DMS114 treated with DMSO at 0.1 percent for 48 hours (cell line): Measurements from ENCODE around the gene PSMG2.
A peak's percentile ranks its signal among the peaks of the same experiment; 100 is the strongest.

ENCODE experiments used
- DNase-seq: peaks from one replicate; lab custom pipeline; 2025; ENCODE audit not compliant: unreplicated experiment; lab: John Stamatoyannopoulos, UW

PSMG2 gene

DNA sequence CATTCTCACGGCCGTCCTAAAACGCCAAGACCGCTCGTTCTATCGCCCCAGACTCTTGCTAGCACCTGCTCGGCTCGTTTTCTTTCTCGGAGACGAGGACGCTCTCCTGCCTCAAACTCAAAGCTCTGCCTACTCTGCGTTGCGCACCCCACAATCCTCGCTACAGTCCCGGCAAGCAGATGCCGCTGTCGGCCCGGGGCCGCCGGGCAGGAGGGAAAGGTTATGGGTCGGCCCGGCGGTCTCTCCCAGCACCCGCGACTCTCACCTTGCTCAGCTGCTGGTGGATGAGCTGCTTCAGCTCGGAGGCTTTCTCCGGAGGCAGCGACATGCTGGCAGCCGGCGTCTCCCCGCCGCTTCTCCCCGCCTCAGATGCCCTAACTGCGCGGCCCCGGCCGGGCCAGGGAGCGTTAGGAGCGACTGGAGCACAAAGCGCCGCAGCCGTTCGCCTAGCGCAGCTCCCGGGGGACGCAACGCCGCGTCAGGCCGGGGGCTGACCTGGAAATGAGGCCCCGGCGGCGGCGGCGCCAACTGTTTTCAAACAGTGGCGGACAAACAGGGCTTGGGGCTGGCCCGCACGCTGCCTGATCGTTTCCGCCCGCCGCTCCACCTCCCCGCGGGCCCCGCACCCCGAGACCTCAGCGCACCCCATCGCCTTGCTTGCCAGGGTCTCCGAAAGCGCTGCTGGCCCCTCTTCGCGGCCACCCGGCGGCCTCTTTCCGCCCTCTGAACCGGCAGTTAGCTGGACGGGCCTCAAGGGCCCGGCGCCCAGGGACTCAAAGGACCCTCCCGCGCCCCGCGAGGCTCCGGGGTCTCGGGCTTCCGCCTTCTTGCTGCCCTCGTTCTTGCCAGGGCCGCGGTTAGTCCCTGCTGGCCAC, at the start of gene PSMG2, which contains the start of gene CEP76:
Gene PSMG2 (plus strand): TSS at position 822 of the 875 bp plus-strand sequence. CDS start 66 bp downstream, outside the sequence.
Gene CEP76 (minus strand): TSS at position 503 of the 875 bp plus-strand sequence. CDS start 175 bp downstream, at position 328.
- peak; percentile 54 for DNase-seq

- DNase-seq = no peak
These were observed 47.9 kb upstream of the PSMG2 start for GRCh38 chr18:12654971-12655370.

DNA sequence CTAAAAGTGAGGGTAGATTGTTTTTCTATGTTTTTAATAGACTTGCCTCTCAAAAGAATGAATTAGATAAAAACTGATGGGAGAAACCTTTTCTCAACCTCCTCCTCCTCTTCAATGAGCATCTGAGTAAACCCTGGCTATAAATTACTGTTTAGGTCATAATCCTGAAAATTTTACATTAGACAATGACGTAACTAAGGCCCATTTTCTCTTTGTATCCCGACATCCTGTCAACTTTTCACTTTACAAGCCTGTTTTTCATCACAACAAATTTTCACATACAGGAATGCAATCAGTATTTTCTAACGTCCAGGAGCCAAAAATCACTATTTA, 46.3 kb upstream of the PSMG2 start:
- DNase-seq = no peak

GRCh38 chr18:12656938-12657683, 45.7 kb upstream of the PSMG2 start:
- no peak for DNase-seq

- peak; percentile 39 for DNase-seq
These were observed 45.0 kb upstream of the PSMG2 start, which contains the start of gene SPIRE1 for GRCh38 chr18:12657684-12658425. SPIRE1 (minus strand) TSS chr18:12658107; CDS start chr18:12657866, 241 bp downstream.

GRCh38 chr18:12658426-12659138, 44.3 kb upstream of the PSMG2 start:
- DNase-seq = peak; percentile 28

DNA sequence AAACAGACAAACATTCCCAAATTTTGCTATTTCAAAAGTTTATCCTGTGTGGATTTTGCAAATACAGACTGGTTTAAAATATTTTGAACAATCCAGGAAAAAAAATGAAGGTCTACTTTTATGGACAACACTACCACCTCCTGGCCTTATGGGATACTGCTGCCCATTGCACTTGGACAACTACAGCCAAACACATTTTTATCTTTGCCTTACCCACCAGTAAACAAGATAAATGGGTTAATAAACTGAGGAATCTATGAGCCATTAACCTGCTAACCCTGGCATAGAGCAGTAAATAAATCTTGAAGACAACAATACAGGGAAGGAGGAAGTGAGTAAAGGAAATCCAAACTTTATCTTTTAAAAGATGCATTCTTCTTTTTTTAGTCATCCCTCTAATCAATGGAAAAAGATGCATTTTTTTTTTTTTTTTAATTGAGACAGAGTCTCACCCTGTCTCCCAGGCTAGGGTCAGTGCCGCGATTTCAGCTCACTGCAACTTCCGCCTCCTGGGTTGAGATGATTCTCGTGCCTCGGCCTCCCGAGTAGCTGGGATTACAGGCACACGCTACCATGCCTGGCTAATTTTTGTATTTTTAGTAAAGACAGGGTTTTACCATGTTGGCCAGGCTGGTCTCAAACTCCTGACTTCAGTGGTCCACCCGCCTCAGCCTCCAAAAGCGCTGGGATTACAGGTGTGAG, 42.8 kb upstream of the PSMG2 start:
- peak; percentile 65 for DNase-seq

- DNase-seq = no peak
These were observed 34.8 kb upstream of the PSMG2 start for GRCh38 chr18:12668041-12668440.

GRCh38 chr18:12679183-12679786, 23.6 kb upstream of the PSMG2 start:
- DNase-seq = no peak

DNA sequence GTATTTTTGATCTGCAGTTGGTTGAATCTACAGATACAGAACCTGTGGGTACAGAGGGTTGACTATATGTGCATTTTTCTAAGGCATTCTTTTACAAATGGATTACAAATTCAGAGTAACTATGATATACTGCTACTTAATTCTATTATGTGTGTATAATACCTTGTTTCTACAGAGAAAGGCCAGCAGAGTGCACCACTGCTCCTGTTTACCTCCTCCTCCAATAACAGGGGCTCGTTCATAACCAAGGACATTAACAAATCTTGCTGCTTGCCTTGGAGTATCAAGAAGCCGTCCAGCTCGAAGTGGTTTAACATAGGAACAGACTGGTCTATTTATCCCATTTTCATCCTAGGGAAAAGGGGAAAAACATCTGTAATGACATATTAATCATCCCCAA, 16.7 kb upstream of the PSMG2 start:
- peak; percentile 12 for DNase-seq

DNA sequence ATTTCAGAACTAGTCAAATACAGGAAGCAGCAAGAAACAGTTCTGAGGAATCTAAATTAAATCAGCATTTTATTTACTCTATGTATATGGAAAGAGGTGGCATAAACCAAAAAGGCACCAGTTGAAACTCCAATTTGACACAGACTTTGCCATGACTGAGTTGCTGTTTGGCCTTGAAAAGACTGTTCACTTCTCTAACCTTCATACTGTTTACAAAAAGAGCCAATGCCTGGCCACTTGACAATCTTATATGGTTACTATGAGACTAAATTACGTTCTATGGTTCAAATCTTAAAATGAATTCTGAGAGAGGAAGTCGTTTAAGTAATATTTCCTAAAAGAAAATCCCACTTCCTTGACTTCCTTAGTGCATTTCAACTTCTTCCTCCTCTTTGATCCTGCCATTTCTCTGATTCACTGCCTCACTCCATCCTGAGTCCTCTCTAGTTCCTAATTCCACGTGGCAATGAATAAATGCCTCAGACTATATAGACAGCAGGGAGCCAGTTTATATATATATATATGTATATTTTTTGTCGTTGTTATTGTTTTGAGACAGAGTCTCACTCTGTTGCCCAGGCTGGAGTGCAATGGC, 13.5 kb upstream of the PSMG2 start:
- no peak for DNase-seq

- DNase-seq = no peak
These were observed 10.6 kb upstream of the PSMG2 start for GRCh38 chr18:12692206-12692605.

GRCh38 chr18:12694032-12694431, 8.8 kb upstream of the PSMG2 start:
- no peak for DNase-seq

DNA sequence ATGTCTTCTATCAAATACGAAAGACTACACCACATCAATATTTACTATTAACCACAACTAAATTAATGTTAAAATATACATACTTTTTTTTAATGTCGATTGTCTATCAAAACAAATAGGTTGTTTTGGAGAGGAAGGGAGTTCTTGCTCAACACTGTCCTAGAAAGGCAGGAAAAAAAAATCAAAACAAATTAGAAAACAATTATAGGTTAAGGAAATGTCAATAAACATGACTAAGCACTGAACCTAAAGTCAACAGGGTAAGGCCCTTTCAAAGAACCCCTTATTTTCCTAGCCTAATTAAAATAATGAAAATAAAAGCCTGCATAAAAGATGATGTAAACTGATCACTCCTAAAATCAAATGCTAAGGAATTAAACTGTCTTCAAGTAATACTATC, 3.1 kb upstream of the PSMG2 start:
- DNase-seq = no peak

DNA sequence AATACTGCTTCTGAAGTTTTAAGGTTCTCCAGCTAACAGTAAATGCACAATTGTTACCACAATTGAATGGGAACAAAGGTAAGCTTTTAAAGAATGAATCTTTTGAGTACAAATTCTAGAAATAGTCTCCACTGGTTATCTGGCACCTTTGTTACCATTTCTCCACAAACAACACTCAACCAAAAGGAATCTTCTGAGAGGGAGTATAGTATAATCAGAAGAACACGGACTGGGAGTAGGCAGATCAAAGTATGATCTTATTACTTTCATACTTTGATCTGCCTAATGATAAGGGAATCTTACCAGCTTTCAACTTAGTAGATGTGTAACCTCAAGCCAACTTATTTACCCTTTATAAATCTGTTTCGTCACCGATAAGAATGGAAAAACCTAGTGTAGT, 1.7 kb upstream of the PSMG2 start:
- DNase-seq = no peak

- DNase-seq = no peak
These were observed 290 bp downstream of the PSMG2 start for GRCh38 chr18:12703096-12703567.

GRCh38 chr18:12703664-12704063, 822 bp downstream of the PSMG2 start:
- DNase-seq = peak; percentile 21

DNA sequence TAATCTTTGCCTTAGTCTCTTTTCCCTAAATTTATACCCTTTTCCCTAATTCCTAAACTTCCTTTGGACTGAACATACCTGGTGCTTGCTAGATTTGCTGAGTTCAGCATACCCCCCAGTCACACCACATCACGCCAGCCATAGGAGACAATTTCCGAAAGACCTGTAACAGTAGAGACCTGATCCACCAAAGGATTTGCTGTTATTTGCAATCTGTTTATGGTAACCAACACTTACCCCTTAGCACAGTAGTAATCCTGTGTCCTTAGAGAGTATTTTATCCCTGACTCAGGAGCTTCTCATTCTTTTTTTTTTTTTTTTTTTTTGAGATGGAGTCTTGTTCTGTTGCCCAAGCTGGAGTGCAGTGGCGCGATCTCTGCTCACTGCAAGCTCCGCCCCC, 8.6 kb downstream of the PSMG2 start:
- no peak for DNase-seq
